Stimulated activated CD4-positive, alpha-beta T cell treated with anti-CD3 and anti-CD28 coated beads, TNF-alpha, amount 100 ng/mL, for 1 hour (primary cell): ENCODE results near the gene RNF141.
A peak's percentile ranks its signal among the peaks of the same experiment; 100 is the strongest.

ENCODE experiments used
- DNase-seq, 3 donors: peaks; one replicate each; pipeline ENCODE4 v3.0.0-alpha.2; 2020; ENCODE audit warnings: low read depth in 3 of 3, low spot score in 1 of 3

RNF141 gene

GRCh38 chr11:10540915-10541560 is at the start of gene RNF141:
RNF141 (minus strand) TSS chr11:10541187; CDS start chr11:10534158, 7,029 bp downstream.
- peak; percentile 83 to 98 (median 87) for DNase-seq

- no peak for DNase-seq
Observed at GRCh38 chr11:10590218-10590915, 49.4 kb upstream of the RNF141 start.

GRCh38 chr11:10588904-10589303 is 47.9 kb upstream of the RNF141 start:
- no peak for DNase-seq

GRCh38 chr11:10587995-10588394 is 47.0 kb upstream of the RNF141 start:
- DNase-seq = no peak

GRCh38 chr11:10587388-10587787 is 46.4 kb upstream of the RNF141 start:
- no peak for DNase-seq

- DNase-seq = no peak
Observed at GRCh38 chr11:10584071-10584501, 43.1 kb upstream of the RNF141 start.

GRCh38 chr11:10581481-10582019 is 40.6 kb upstream of the RNF141 start:
- no peak for DNase-seq

GRCh38 chr11:10580623-10581022 is 39.6 kb upstream of the RNF141 start:
- no peak for DNase-seq

GRCh38 chr11:10579700-10580099 is 38.7 kb upstream of the RNF141 start:
- no peak for DNase-seq

- no peak for DNase-seq
Observed at GRCh38 chr11:10576035-10576398, 35.0 kb upstream of the RNF141 start.

GRCh38 chr11:10575346-10576034 is 34.5 kb upstream of the RNF141 start:
- no peak for DNase-seq

GRCh38 chr11:10573556-10573955 is 32.6 kb upstream of the RNF141 start:
- no peak for DNase-seq

GRCh38 chr11:10573028-10573427 is 32.0 kb upstream of the RNF141 start:
- DNase-seq = no peak

- no peak for DNase-seq
Observed at GRCh38 chr11:10572533-10572932, 31.5 kb upstream of the RNF141 start.

- no peak for DNase-seq
Observed at GRCh38 chr11:10568486-10568941, 27.5 kb upstream of the RNF141 start, which contains the start of gene LYVE1. LYVE1 (minus strand) TSS chr11:10568665; CDS start chr11:10568532, 133 bp downstream.

- no peak for DNase-seq
Observed at GRCh38 chr11:10567446-10567845, 26.5 kb upstream of the RNF141 start.

- DNase-seq = no peak
Observed at GRCh38 chr11:10566257-10566957, 25.4 kb upstream of the RNF141 start.

- DNase-seq = no peak
Observed at GRCh38 chr11:10565493-10565892, 24.5 kb upstream of the RNF141 start.

GRCh38 chr11:10564696-10565318 is 23.8 kb upstream of the RNF141 start:
- no peak for DNase-seq

- DNase-seq = no peak
Observed at GRCh38 chr11:10564030-10564429, 23.0 kb upstream of the RNF141 start.

GRCh38 chr11:10561947-10562346 is 21.0 kb upstream of the RNF141 start:
- no peak for DNase-seq
